Keratinocyte (primary cell): ENCODE measurements around the gene DAPL1. TPM values are rescaled to one million over a fixed set of nuclear protein-coding genes. Genes with fewer than 3 reads are reported as not detected.

Experiments
- DNase-seq: peaks from one replicate; pipeline ENCODE4 v3.0.0-alpha.2; 2011; ENCODE audit warnings: low read depth, missing footprints, low spot score
- FAIRE-seq: peaks from 2 replicates; lab custom pipeline; 2011; peaks lifted over from hg19 to GRCh38; lab: Jason Lieb, UNC
- H2AFZ ChIP-seq: 2 replicates; pipeline ENCODE4 v1.6.0; 2012; ENCODE audit warnings: low read length, control low read depth, inconsistent platforms; ENCODE audit not compliant: control insufficient read depth
- H3K27ac ChIP-seq: 2 replicates; pipeline ENCODE4 v1.5.1; 2011; ENCODE audit warnings: low read length; ENCODE audit not compliant: control insufficient read depth, insufficient read depth
- H3K27me3 ChIP-seq: 3 replicates; pipeline ENCODE4 v1.6.0; 2011; ENCODE audit warnings: low read length; ENCODE audit not compliant: control insufficient read depth, insufficient read depth; ENCODE audit errors: extremely low read depth
- H3K36me3 ChIP-seq, 2 experiments: 2 replicates in 1 of 2; 3 replicates in 1 of 2; pipeline ENCODE4 v1.5.1; 2011; ENCODE audit warnings: low read length in 2 of 2, mild to moderate bottlenecking in 1 of 2; ENCODE audit not compliant: control insufficient read depth in 2 of 2, insufficient read depth in 2 of 2; ENCODE audit errors: extremely low read depth in 1 of 2
- H3K4me1 ChIP-seq: 3 replicates; pipeline ENCODE4 v1.5.1; 2011; ENCODE audit warnings: low read length; ENCODE audit not compliant: control insufficient read depth, insufficient read depth; ENCODE audit errors: extremely low read depth
- H3K4me2 ChIP-seq: 3 replicates; pipeline ENCODE4 v1.6.0; 2011; ENCODE audit warnings: low read depth, low read length; ENCODE audit not compliant: control insufficient read depth, insufficient read depth; ENCODE audit errors: extremely low read depth
- H3K4me3 ChIP-seq, 3 experiments: fragments of 200-600 bp in 1 of 3; sonication (generic) in 1 of 3; 2 replicates in 2 of 3; 3 replicates in 1 of 3; pipeline ENCODE4 v1.5.1; 2011 to 2016; ENCODE audit warnings: low read length in 3 of 3, mild to moderate bottlenecking in 3 of 3, control low read depth in 2 of 3, inconsistent platforms in 1 of 3, low read depth in 1 of 3, mixed read lengths in 1 of 3, mixed run types in 1 of 3, moderate library complexity in 1 of 3; ENCODE audit not compliant: control insufficient read depth in 2 of 3, insufficient read depth in 2 of 3; ENCODE audit errors: extremely low read depth in 1 of 3
- H3K79me2 ChIP-seq: 2 replicates; pipeline ENCODE4 v1.6.0; 2012; ENCODE audit warnings: low read length; ENCODE audit not compliant: control insufficient read depth, insufficient read depth
- H3K9ac ChIP-seq: 3 replicates; pipeline ENCODE4 v1.6.0; 2011; ENCODE audit warnings: low read length; ENCODE audit not compliant: control insufficient read depth, insufficient read depth; ENCODE audit errors: extremely low read depth
- H3K9me1 ChIP-seq: 3 replicates; pipeline ENCODE4 v1.6.0; 2011; ENCODE audit warnings: low read length; ENCODE audit not compliant: control insufficient read depth, insufficient read depth; ENCODE audit errors: extremely low read depth
- H3K9me3 ChIP-seq: 2 replicates; pipeline ENCODE4 v1.5.1; 2012; ENCODE audit warnings: low read depth, low read length; ENCODE audit not compliant: control insufficient read depth
- H4K20me1 ChIP-seq: 3 replicates; pipeline ENCODE4 v1.6.0; 2011; ENCODE audit warnings: low read length; ENCODE audit not compliant: control insufficient read depth, insufficient read depth; ENCODE audit errors: extremely low read depth
- CTCF ChIP-seq, 3 experiments: IDR thresholded peaks in 1 of 3; conservative IDR thresholded peaks in 1 of 3; optimal IDR thresholded peaks in 1 of 3; 2 replicates in 2 of 3; 3 replicates in 1 of 3; pipeline versions ENCODE3 to v1.5.1; 2011; ENCODE audit warnings: low read length in 3 of 3, mild to moderate bottlenecking in 3 of 3, moderate library complexity in 2 of 3, control low read depth in 1 of 3, inconsistent platforms in 1 of 3; ENCODE audit not compliant: insufficient read depth in 2 of 3; ENCODE audit errors: extremely low read depth in 1 of 3
- EZH2 ChIP-seq: IDR thresholded peaks from one replicate; pipeline ENCODE4 v1.6.1; 2012; ENCODE audit warnings: inconsistent platforms, mild to moderate bottlenecking, low read length, moderate library complexity
- dilution Hi-C: fragments of 300-500 bp; cut with MboI; formaldehyde crosslinking; loops from one replicate; pipeline ENCODE4 v1.7.0; 2020; ENCODE audit warnings: low sequenced_read_pairs; ENCODE audit not compliant: extremely low pct_ligation_motif_present
- polyA plus RNA-seq, 5 experiments: library from polyadenylated mRNA; depleted of rRNA in 3 of 5; stranded (reverse) in 3 of 5; stranded (forward) in 1 of 5; unstranded in 1 of 5; fragments of >200 nt; gene quantifications; 1 replicate in 1 of 5; 2 replicates in 3 of 5; 3 replicates in 1 of 5; pipeline versions ENCODE4 v1.2.1 to v1.2.3, GENCODE V29; 2011 to 2012; ENCODE audit warnings: missing spikeins in 2 of 5, low read depth in 1 of 5, low replicate concordance in 1 of 5

The DAPL1 gene
- polyA plus RNA-seq, 1 donor (not counting 4 experiments of a cell fraction or from before 2014, with no cell fraction given), result 4.8 TPM

GRCh38 chr2:158782616-158783015, 12.5 kb upstream of the DAPL1 start:
- peak overlapping the region; percentile 37 for H3K4me2 ChIP-seq
- H3K9ac ChIP-seq, result no peak overlapping the region

GRCh38 chr2:158783923-158784322, 11.2 kb upstream of the DAPL1 start:
- no peaks in the 10 kb centered on the region for H3K27me3 ChIP-seq
- dilution Hi-C loops, result no loop called here
- no peaks in the 10 kb centered on the region for H3K9me3 ChIP-seq
- peak overlapping the region in 1 of 3 experiments; percentile 6 for H3K4me3 ChIP-seq
- no peak for DNase-seq
- peaks cover 33% of the 10 kb centered on the region for H3K4me1 ChIP-seq
- TF ChIP-seq EZH2 (no peak), CTCF (optimal IDR thresholded peaks at IDR 0.05 in 1 of 3, IDR thresholded peaks at IDR 0.05 in 1 of 3, conservative IDR thresholded peaks at IDR 0.05 in 1 of 3; ENCODE audit: extremely low read depth in 1 of 3, insufficient read depth in 2 of 3, low read length in 3 of 3) (no peak)
- H3K27ac ChIP-seq, result peak overlapping the region; percentile 36
- no peaks in the 10 kb centered on the region for H3K9me1 ChIP-seq
- no peaks in the 10 kb centered on the region for H3K36me3 ChIP-seq
- H4K20me1 ChIP-seq, result no peaks in the 10 kb centered on the region
- H3K79me2 ChIP-seq, result no peaks in the 10 kb centered on the region
- peak overlapping the region; percentile 72 for H3K4me2 ChIP-seq
- no peak overlapping the region for H3K9ac ChIP-seq
- peak overlapping the region; percentile 64 for H2AFZ ChIP-seq
- peak; percentile 84 for FAIRE-seq

More at GRCh38 chr2:158782616-158783015, 12.5 kb upstream of the DAPL1 start:
- Histone ChIP-seq H2AFZ (peak overlapping the region; percentile 4), H3K79me2 (no peaks in the 10 kb centered on the region), H3K4me3 (no peak overlapping the region), H3K27ac (peak overlapping the region; percentile 51), H3K4me1 (peaks cover 42% of the 10 kb centered on the region), H3K27me3 (no peaks in the 10 kb centered on the region), H3K36me3 (no peaks in the 10 kb centered on the region), H3K9me1 (no peaks in the 10 kb centered on the region), H3K9me3 (no peaks in the 10 kb centered on the region), H4K20me1 (no peaks in the 10 kb centered on the region)
- FAIRE-seq, result peak; percentile 48
- dilution Hi-C loops, result no loop called here
- TF ChIP-seq CTCF (optimal IDR thresholded peaks at IDR 0.05 in 1 of 3, IDR thresholded peaks at IDR 0.05 in 1 of 3, conservative IDR thresholded peaks at IDR 0.05 in 1 of 3; ENCODE audit: extremely low read depth in 1 of 3, insufficient read depth in 2 of 3, low read length in 3 of 3), result no peak
- TF ChIP-seq EZH2, result no peak
- no peak for DNase-seq
